ENCODE measurements around the gene LZIC. TPM values are rescaled to one million over a fixed set of nuclear protein-coding genes. Genes with fewer than 3 reads are reported as not detected.

Gene LZIC
- total RNA-seq, 1 experiment from 2014 or later = 37.2 TPM

DNA sequence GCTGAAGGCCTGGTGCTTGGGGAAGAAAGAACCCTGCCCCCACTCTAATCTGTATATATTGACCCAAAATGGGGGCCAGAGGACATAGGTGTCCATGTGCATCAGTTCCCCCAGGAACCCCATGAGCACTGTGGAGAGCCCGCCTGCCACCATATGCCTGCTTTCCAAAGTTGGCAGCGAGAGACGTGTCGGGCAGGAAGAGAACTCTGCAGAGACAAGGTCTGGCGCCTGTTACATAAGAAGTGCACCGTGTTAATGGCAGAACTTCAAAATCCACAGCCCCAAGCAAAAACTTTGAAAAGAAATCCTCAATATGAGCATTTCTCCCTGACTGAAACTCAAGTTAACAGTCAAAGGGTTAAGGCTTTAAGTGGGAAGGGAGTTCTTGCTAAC is 41.1 kb downstream of the LZIC start:
- BruUV-seq (replicated peaks) = no TSS peak
- TF ChIP-seq, protein P1, sequence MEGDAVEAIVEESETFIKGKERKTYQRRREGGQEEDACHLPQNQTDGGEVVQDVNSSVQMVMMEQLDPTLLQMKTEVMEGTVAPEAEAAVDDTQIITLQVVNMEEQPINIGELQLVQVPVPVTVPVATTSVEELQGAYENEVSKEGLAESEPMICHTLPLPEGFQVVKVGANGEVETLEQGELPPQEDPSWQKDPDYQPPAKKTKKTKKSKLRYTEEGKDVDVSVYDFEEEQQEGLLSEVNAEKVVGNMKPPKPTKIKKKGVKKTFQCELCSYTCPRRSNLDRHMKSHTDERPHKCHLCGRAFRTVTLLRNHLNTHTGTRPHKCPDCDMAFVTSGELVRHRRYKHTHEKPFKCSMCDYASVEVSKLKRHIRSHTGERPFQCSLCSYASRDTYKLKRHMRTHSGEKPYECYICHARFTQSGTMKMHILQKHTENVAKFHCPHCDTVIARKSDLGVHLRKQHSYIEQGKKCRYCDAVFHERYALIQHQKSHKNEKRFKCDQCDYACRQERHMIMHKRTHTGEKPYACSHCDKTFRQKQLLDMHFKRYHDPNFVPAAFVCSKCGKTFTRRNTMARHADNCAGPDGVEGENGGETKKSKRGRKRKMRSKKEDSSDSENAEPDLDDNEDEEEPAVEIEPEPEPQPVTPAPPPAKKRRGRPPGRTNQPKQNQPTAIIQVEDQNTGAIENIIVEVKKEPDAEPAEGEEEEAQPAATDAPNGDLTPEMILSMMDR (IDR thresholded peaks at IDR 0.05; ENCODE audit: unreplicated experiment) = no peak
- no peak for DNase-seq (ENCODE audit: unreplicated experiment)
- POLR2A ChIA-PET = no interaction called here
- H3K27ac Mint-ChIP-seq (ENCODE audit: low read depth, unreplicated experiment) = no peak overlapping the region
- intact Hi-C loops (cut with micrococcal nuclease) = no loop called here
- no peak overlapping the region for H3K4me3 Mint-ChIP-seq (ENCODE audit: unreplicated experiment)
- no peaks in the 10 kb centered on the region for H3K4me1 Mint-ChIP-seq (ENCODE audit: insufficient read depth, unreplicated experiment)
- H3K36me3 Mint-ChIP-seq (ENCODE audit: insufficient read depth, unreplicated experiment) = peaks cover 6% of the 10 kb centered on the region
- CTCF ChIA-PET = interaction anchor here (0.8 to 1.7 kb wide), 2 partner anchors 11 to 118 kb away, joined by 4 to 6 read pairs; no protein-coding TSS in a partner anchor
- H3K9me3 Mint-ChIP-seq (ENCODE audit: unreplicated experiment) = no peaks in the 10 kb centered on the region
- no peaks in the 10 kb centered on the region for H3K27me3 Mint-ChIP-seq (ENCODE audit: insufficient read depth, unreplicated experiment)

DNA sequence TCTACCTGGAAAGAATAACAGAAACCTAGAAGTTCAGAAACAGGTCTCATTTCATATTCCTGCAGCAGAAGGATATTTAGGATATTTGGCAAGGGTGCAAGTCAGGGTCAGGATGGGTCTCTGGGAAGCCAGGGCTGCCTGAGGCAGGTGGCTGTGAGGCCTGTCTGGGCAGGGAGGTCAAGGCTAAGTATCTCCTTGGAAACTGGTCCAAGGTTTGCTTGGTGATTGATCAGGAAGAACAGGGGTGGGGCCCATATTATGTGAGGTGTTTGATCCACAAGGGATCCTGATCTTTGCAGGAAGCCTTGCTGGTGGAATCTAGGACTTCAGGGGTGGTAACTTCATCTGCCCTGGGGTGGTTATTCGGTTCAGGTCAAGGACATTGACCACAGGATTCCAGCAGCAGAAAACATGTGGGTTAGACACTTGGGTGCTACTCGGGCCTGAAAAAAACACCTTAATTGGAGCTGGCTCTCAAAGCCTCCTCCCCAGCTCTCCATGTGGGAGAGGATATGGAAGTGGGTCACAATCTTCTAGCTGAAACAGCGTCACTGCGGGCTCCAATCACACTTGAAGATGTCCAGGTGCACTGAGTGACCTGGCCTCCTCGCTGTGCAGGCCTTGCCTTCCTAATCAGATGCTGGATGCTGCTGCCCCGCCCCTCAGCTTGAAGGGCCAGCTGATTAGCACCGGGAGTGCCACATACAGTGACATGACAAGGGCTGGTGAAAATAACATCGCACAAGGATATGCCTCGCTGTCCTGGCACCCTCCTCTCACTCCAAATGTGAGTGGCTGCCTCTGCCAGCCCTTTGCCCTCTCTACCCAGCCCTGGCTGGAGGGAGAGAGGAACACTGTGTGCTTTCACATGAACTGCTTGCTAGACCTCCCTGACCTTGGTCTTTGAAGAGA is 41.8 kb downstream of the LZIC start:
- no peak for DNase-seq (ENCODE audit: unreplicated experiment)
- Mint-ChIP-seq H3K27ac (ENCODE audit: low read depth, unreplicated experiment) (no peak overlapping the region), H3K4me1 (ENCODE audit: insufficient read depth, unreplicated experiment) (no peaks in the 10 kb centered on the region), H3K27me3 (ENCODE audit: insufficient read depth, unreplicated experiment) (no peaks in the 10 kb centered on the region), H3K9me3 (ENCODE audit: unreplicated experiment) (no peaks in the 10 kb centered on the region), H3K4me3 (ENCODE audit: unreplicated experiment) (no peak overlapping the region), H3K36me3 (ENCODE audit: insufficient read depth, unreplicated experiment) (peaks cover 6% of the 10 kb centered on the region)
- BruUV-seq (replicated peaks) = no TSS peak
- CTCF ChIA-PET = interaction anchor here (1.7 kb wide), 1 partner anchor 117 kb away, joined by 6 read pairs; no protein-coding TSS in a partner anchor
- TF ChIP-seq, protein P1 (IDR thresholded peaks at IDR 0.05; ENCODE audit: unreplicated experiment) = no peak
- POLR2A ChIA-PET = interaction anchor here (0.5 to 1.4 kb wide), 2 partner anchors 11 to 12 kb away, joined by 4 read pairs; no protein-coding TSS in a partner anchor
- intact Hi-C loops (cut with micrococcal nuclease) = no loop called here

DNA sequence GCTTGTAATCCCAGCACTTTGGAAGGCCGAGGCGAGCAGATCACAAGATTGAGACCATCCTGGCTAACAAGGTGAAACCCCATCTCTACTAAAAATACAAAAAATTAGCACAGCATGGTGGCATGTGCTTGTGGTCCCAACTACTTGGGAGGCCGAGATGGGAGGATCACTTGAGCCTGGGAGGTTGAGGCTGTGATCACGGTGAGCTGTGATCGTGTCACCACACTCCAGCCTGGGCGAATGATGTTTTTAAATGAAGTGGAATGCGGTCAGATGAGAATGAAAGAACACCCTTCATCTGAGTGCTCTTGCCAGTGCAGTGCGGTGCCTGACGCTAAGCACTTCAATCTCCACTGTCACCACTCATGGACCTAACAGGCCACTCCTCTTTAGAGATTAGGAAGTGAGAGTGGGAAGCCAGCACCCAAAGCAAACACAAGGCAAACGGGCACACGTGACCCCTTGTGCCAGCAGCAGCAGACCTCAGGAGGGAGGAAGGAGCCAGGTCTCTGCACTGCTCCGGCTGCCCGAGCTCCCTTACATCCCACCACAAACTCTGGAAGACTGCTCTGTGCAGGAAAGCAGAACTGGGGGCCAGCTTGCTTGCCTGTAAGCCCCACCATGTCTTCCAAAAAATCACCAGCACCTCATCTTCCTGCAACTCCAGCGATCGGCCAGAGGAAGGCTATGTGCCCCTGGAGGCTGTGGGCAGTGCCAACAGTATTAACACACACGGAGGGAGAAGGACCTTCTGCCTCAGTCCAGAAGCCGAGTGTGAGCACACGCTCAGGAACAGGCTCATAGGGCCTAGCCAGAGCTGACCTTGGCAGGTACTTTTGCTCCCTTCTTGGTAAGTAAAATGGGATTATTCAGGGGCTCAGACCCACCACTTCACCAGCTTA is 42.8 kb downstream of the LZIC start:
- TF ChIP-seq, protein P1 (IDR thresholded peaks at IDR 0.05; ENCODE audit: unreplicated experiment) = no peak
- Mint-ChIP-seq H3K4me1 (ENCODE audit: insufficient read depth, unreplicated experiment) (peaks cover 6% of the 10 kb centered on the region), H3K36me3 (ENCODE audit: insufficient read depth, unreplicated experiment) (peaks cover 6% of the 10 kb centered on the region), H3K27ac (ENCODE audit: low read depth, unreplicated experiment) (no peak overlapping the region), H3K27me3 (ENCODE audit: insufficient read depth, unreplicated experiment) (no peaks in the 10 kb centered on the region), H3K9me3 (ENCODE audit: unreplicated experiment) (no peaks in the 10 kb centered on the region), H3K4me3 (ENCODE audit: unreplicated experiment) (no peak overlapping the region)
- BruUV-seq (replicated peaks) = no TSS peak
- intact Hi-C loops (cut with micrococcal nuclease) = no loop called here
- ChIA-PET CTCF (no interaction called here), POLR2A (interaction anchor here (0.5 to 1.4 kb wide), 2 partner anchors 10 to 11 kb away, joined by 4 read pairs; no protein-coding TSS in a partner anchor)
- no peak for DNase-seq (ENCODE audit: unreplicated experiment)
